Aorta (tissue), 5 donors: ENCODE measurements around the gene SERPINH1. TPM values are rescaled to one million over a fixed set of nuclear protein-coding genes. Genes with fewer than 3 reads are reported as not detected.

Source experiments
- ATAC-seq: fragments of 200-7000 bp; cut with Tn5 transposase; one replicate; pipeline ENCODE4 v1.9.1; 2022; ENCODE audit warnings: moderate library complexity; ENCODE audit not compliant: low FRiP score
- DNase-seq, 2 donors: peaks; one replicate each; pipeline ENCODE4 v3.0.0-alpha.2; 2020
- H3K27ac ChIP-seq, 2 donors: one replicate each; pipeline ENCODE4 v1.5.1; 2013; ENCODE audit warnings: low read length in 2 of 2, mild to moderate bottlenecking in 2 of 2, moderate library complexity in 2 of 2, control low read depth in 1 of 2, inconsistent platforms in 1 of 2, low read depth in 1 of 2
- H3K27me3 ChIP-seq, 2 donors: one replicate each; pipeline ENCODE4 v1.6.1; 2013; ENCODE audit warnings: control low read depth in 1 of 2, low read length in 1 of 2, mild to moderate bottlenecking in 1 of 2, moderate library complexity in 1 of 2; ENCODE audit not compliant: insufficient read depth in 2 of 2, control insufficient read depth in 1 of 2
- H3K36me3 ChIP-seq, 2 donors: one replicate each; pipeline ENCODE4 v1.6.1; 2013; ENCODE audit warnings: control low read depth in 1 of 2, low read length in 1 of 2, mild to moderate bottlenecking in 1 of 2; ENCODE audit not compliant: insufficient read depth in 2 of 2, control insufficient read depth in 1 of 2
- H3K4me1 ChIP-seq, 2 donors: one replicate each; pipeline ENCODE4 v1.6.1; 2013; ENCODE audit warnings: low read length in 2 of 2, control low read depth in 1 of 2, mild to moderate bottlenecking in 1 of 2, moderate library complexity in 1 of 2; ENCODE audit not compliant: insufficient read depth in 2 of 2, control insufficient read depth in 1 of 2
- H3K4me3 ChIP-seq, 2 donors: one replicate each; pipeline ENCODE4 v1.5.1; 2013; ENCODE audit warnings: low read length in 2 of 2, control low read depth in 1 of 2, mild to moderate bottlenecking in 1 of 2
- H3K9me3 ChIP-seq: one replicate; pipeline ENCODE4 v1.6.1; 2013; ENCODE audit warnings: mild to moderate bottlenecking, low read length; ENCODE audit not compliant: control insufficient read depth
- WGBS, 2 donors: extraction: QIAGEN DNeasy Blood & Tissue Kit; methylation state at CpG; one replicate each; pipeline ENCODE4 v1.1.7; 2013; 5-methylcytosine and 5-hydroxymethylcytosine counted together
- intact Hi-C, 2 donors: fragments of 100-400 bp; cut with DNase I; formaldehyde crosslinking; loops; one replicate each; pipeline versions ENCODE4 v1.14.2 to v1.15.0; 2022
- long read RNA-seq, 2 donors: library from polyadenylated mRNA; unstranded; transcript quantifications; one replicate each; pipeline ENCODE4 v2.0.0, GENCODE V29; 2020 to 2021
- polyA plus RNA-seq, 2 donors: library from polyadenylated mRNA; stranded (reverse); fragments of 200-250 nt; gene quantifications; one replicate each; pipeline ENCODE4 v1.2.3, GENCODE V29; 2013
- total RNA-seq, 2 donors: library from RNA; stranded (reverse); fragmentation: NEBNext Ultra II Directional; extraction: Animal tissue kit (Norgen Biotek cat#: 25700); gene quantifications; one replicate each; pipeline ENCODE4 v1.2.1, GENCODE V29; 2021
- donor health status: healthy with polysubstance abuse.
- donor health status: Bipolar disorder and iron deficiency.
- donor health status: DM: no; HTN: no; CAD: no.
- donor health status: DM: no; HTN: no; CAD: no.
- donor health status: DM: yes; HTN: yes; CAD: no.

The SERPINH1 gene
- total RNA-seq (100 to 1,000 TPM; 206 to 256 TPM), polyA plus RNA-seq (100 to 1,000 TPM in 1 of 2 donors, 10 to 100 TPM in 1; 59.4 to 112 TPM)
- long read RNA-seq, donor 1, transcript SERPINH1-201 (5 exons, 2,225 nt), result major isoform, 513 of 611 reads
- long read RNA-seq, donor 1, transcript SERPINH1-215 (6 exons, 2,299 nt), result minor isoform, 27 of 611 reads
- long read RNA-seq, donor 1, partial matches to known transcripts, result 43 of 611 reads
- long read RNA-seq, donor 1, other reads (novel, unspliced or antisense), result 24 of 611 reads
- long read RNA-seq, donor 2, transcript SERPINH1-201 (5 exons, 2,225 nt), result major isoform, 47 of 79 reads
- long read RNA-seq, donor 2, partial matches to known transcripts, result 25 of 79 reads
- long read RNA-seq, donor 2, other reads (novel, unspliced or antisense), result 3 of 79 reads

- DNase-seq (peak; percentile 94 to 95), ATAC-seq (peak; percentile 84)
- no peaks in the 10 kb centered on the region for H3K27me3 ChIP-seq
- peak within 1 kb of the TSS; percentile 73 for H3K4me3 ChIP-seq
- H3K9me3 ChIP-seq, result no peaks in the 10 kb centered on the region
- H3K36me3 ChIP-seq, result peaks cover 0 to 6% of the 10 kb centered on the region in 2 donors
- 0 to 1% methylated on average over 49 to 51 of the region's 51 CpGs for WGBS, 2 donors
- H3K27ac ChIP-seq, result peak within 1 kb of the TSS; percentile 97 to 98
- H3K4me1 ChIP-seq, result peaks cover 0 to 5% of the 10 kb centered on the region in 2 donors
- intact Hi-C loops, result no loop called here
These were observed at the start of gene SERPINH1 for GRCh38 chr11:75562048-75562835. SERPINH1 (plus strand) TSS chr11:75562253; CDS start chr11:75566350, 4,097 bp downstream.

GRCh38 chr11:75513250-75513649, 48.8 kb upstream of the SERPINH1 start:
- no peak for ATAC-seq
- no peaks in the 10 kb centered on the region for H3K27me3 ChIP-seq
- H3K36me3 ChIP-seq, result no peaks in the 10 kb centered on the region
- intact Hi-C loops, result no loop called here
- H3K4me1 ChIP-seq, result no peaks in the 10 kb centered on the region
- H3K4me3 ChIP-seq, result no peak overlapping the region
- H3K27ac ChIP-seq, result no peak overlapping the region
- H3K9me3 ChIP-seq, result no peaks in the 10 kb centered on the region
- WGBS, 2 donors, result 31 to 35% methylated on average over 5 of the region's 5 CpGs
- no peak for DNase-seq

GRCh38 chr11:75514596-75514995, 47.5 kb upstream of the SERPINH1 start:
- ATAC-seq, result no peak
- Histone ChIP-seq H3K9me3 (no peaks in the 10 kb centered on the region), H3K4me1 (no peaks in the 10 kb centered on the region), H3K36me3 (no peaks in the 10 kb centered on the region), H3K27ac (no peak overlapping the region), H3K27me3 (no peaks in the 10 kb centered on the region), H3K4me3 (no peak overlapping the region)
- DNase-seq, result no peak
- intact Hi-C loops, result no loop called here

- intact Hi-C loops, result no loop called here
- Histone ChIP-seq H3K27ac (no peak overlapping the region), H3K4me1 (no peaks in the 10 kb centered on the region), H3K9me3 (no peaks in the 10 kb centered on the region), H3K4me3 (no peak overlapping the region), H3K36me3 (no peaks in the 10 kb centered on the region), H3K27me3 (no peaks in the 10 kb centered on the region)
- DNase-seq, result no peak
- WGBS, 2 donors, result 94 to 95% methylated on average over 3 of the region's 3 CpGs
- no peak for ATAC-seq
These were observed 45.9 kb upstream of the SERPINH1 start for GRCh38 chr11:75516140-75516539.

GRCh38 chr11:75516886-75517285, 45.2 kb upstream of the SERPINH1 start:
- 96 to 97% methylated on average over 7 of the region's 7 CpGs for WGBS, 2 donors
- no peak for ATAC-seq
- Histone ChIP-seq H3K4me3 (no peak overlapping the region), H3K27me3 (no peaks in the 10 kb centered on the region), H3K4me1 (no peaks in the 10 kb centered on the region), H3K27ac (no peak overlapping the region), H3K9me3 (no peaks in the 10 kb centered on the region), H3K36me3 (no peaks in the 10 kb centered on the region)
- no peak for DNase-seq
- intact Hi-C loops, result no loop called here

- intact Hi-C loops, result no loop called here
- Histone ChIP-seq H3K27me3 (no peaks in the 10 kb centered on the region), H3K36me3 (no peaks in the 10 kb centered on the region), H3K4me3 (no peak overlapping the region), H3K27ac (no peak overlapping the region), H3K9me3 (no peaks in the 10 kb centered on the region), H3K4me1 (no peaks in the 10 kb centered on the region)
- no peak for ATAC-seq
- DNase-seq, result no peak
- WGBS, 2 donors, result 88 to 94% methylated on average over 3 of the region's 3 CpGs
These were observed 43.9 kb upstream of the SERPINH1 start for GRCh38 chr11:75518204-75518549.

- no peaks in the 10 kb centered on the region for H3K27me3 ChIP-seq
These were observed 43.0 kb upstream of the SERPINH1 start for GRCh38 chr11:75518771-75519653.

GRCh38 chr11:75520688-75521087, 41.4 kb upstream of the SERPINH1 start:
- no peaks in the 10 kb centered on the region for H3K36me3 ChIP-seq
- WGBS, 2 donors, result 8 to 11% methylated on average over 7 of the region's 7 CpGs
- H3K27me3 ChIP-seq, result no peaks in the 10 kb centered on the region
- H3K9me3 ChIP-seq, result no peaks in the 10 kb centered on the region
- intact Hi-C loops, result no loop called here
- H3K4me1 ChIP-seq, result no peaks in the 10 kb centered on the region
- DNase-seq (peak; percentile 86 to 88), ATAC-seq (peak; percentile 78)
- H3K27ac ChIP-seq, result peak overlapping the region in 1 of 2 donors; percentile 14
- H3K4me3 ChIP-seq, result no peak overlapping the region

More at GRCh38 chr11:75518771-75519653, 43.0 kb upstream of the SERPINH1 start:
- ATAC-seq, result no peak
- H3K4me1 ChIP-seq, result no peaks in the 10 kb centered on the region
- no peaks in the 10 kb centered on the region for H3K36me3 ChIP-seq
- H3K27ac ChIP-seq, result no peak overlapping the region
- DNase-seq, result no peak
- no peaks in the 10 kb centered on the region for H3K9me3 ChIP-seq
- intact Hi-C loops, result no loop called here
- 86 to 88% methylated on average over 9 of the region's 9 CpGs for WGBS, 2 donors
- H3K4me3 ChIP-seq, result no peak overlapping the region
